DMS 273 treated with DMSO at 0.1 percent for 48 hours (cell line): ENCODE measurements around the gene CHD9.

Experiments
- DNase-seq: peaks from one replicate; lab custom pipeline; 2025; lab: John Stamatoyannopoulos, UW

Gene CHD9

DNA sequence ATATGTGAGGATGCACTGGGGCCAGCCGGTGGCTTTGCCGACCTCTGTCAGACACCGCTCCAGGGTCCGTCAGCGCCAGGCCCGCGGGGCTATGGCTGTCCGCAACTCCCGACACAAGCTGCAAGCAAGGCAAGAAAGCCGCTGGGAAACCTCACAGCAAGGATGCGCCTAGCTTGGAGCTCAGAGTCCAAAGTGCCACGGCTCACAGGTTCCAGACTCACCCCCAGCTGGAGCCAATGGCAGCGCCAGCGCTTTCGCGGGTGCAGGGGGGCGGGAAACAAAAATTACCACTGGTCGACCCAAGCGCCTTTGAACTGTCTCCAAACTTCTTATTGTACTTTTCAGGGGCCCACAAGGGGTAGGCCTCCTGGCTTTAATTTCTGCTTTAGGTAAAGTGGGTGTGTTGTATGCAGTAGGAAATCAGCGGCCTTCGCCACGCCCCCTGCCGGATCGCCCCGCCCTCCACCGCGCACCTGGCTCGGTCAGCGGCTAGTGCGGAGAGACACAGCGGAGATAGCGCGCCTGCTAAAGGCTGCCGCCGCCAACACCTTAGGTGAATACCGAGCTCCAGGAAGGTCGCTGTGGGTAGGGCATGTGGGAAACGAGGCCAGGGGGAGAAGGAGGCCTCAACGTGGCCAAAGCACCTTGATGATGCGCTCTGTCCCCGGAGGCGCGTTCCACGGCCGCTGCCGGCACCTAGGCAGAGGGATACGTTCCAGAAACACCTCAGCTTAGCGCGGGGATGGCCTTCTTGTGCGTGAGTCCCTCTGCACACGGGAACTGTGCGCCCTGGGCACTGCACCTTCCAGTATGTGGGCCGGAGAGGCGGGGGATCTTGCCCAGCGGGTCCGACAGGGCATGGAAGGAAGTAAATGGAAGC, 318.4 kb downstream of the CHD9 start:
- no peak for DNase-seq

DNA sequence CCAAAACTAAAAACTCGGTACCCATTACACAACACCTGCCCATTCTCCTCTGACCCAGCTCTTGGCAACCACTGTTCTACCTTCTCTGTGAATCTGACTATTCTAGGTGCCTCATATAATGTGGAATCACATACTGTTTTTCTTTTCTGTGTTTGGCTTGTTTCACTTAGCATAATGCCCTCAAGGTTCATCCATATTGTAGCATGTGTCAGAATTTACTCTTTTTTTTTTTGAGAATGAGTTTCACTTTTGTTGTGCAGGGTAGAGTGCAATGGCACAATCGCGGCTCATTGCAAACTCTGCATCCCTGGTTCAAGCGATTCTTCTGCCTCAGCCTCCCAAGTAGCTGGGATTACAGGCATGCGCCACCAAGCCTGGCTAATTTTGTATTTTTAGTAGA, 320.0 kb downstream of the CHD9 start:
- no peak for DNase-seq

DNA sequence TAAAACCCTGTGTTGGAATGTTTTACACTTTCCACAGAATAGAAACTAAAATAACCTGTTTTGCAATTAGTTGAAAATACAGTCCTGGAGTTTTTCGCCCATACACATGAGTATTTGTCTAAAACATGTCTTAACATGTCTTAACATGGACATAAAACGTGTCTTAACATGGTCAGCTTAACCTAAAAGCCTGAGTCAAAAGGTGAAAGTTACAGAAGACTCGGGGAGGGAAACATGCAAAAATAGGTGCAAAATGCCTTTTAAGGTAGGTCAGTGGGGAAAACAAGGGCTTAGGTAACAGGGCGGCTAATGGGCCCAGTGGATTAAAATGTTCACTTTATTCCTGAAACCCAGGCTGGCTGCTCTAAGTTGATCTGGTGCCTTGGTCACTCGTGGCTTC, 323.3 kb downstream of the CHD9 start:
- DNase-seq = no peak
